GM06990 (cell line): Measurements from ENCODE around the gene PDILT.

Source experiments
- DNase-seq: peaks from one replicate; pipeline ENCODE4 v3.0.0-alpha.2; 2011; ENCODE audit not compliant: insufficient read length; ENCODE audit errors: extremely low read depth
- H3K27me3 ChIP-seq: replicated peaks from 2 replicates; pipeline ENCODE4 v1.6.0; 2011; ENCODE audit warnings: low read length; ENCODE audit not compliant: control insufficient read depth, insufficient read depth
- H3K36me3 ChIP-seq: 2 replicates; pipeline ENCODE4 v1.5.1; 2011; ENCODE audit warnings: low read length; ENCODE audit not compliant: control insufficient read depth, insufficient read depth
- H3K4me3 ChIP-seq: replicated peaks from 2 replicates; pipeline ENCODE4 v1.5.1; 2011; ENCODE audit warnings: low read depth, mild to moderate bottlenecking, control low read depth, low read length
- CTCF ChIP-seq: IDR thresholded peaks from 2 replicates; pipeline ENCODE4 v1.5.1; 2011; ENCODE audit warnings: low read length, control low read depth, mild to moderate bottlenecking, inconsistent platforms; ENCODE audit not compliant: insufficient read depth, poor library complexity, severe bottlenecking

Gene PDILT

GRCh38 chr16:20319406-20319805 is 85.1 kb downstream of the PDILT start:
- Histone ChIP-seq H3K36me3 (no peaks in the 10 kb centered on the region), H3K27me3 (no peaks in the 10 kb centered on the region), H3K4me3 (no peak overlapping the region)
- no peak for TF ChIP-seq CTCF
- DNase-seq = no peak

GRCh38 chr16:20318437-20318836 is 86.1 kb downstream of the PDILT start:
- no peak for TF ChIP-seq CTCF
- Histone ChIP-seq H3K4me3 (no peak overlapping the region), H3K27me3 (no peaks in the 10 kb centered on the region), H3K36me3 (no peaks in the 10 kb centered on the region)
- DNase-seq = no peak

GRCh38 chr16:20318006-20318405 is 86.5 kb downstream of the PDILT start:
- TF ChIP-seq CTCF = no peak
- Histone ChIP-seq H3K27me3 (no peaks in the 10 kb centered on the region), H3K36me3 (no peaks in the 10 kb centered on the region), H3K4me3 (no peak overlapping the region)
- no peak for DNase-seq

- H3K27me3 ChIP-seq = no peaks in the 10 kb centered on the region
- no peak for TF ChIP-seq CTCF
- no peak for DNase-seq
- H3K36me3 ChIP-seq = no peaks in the 10 kb centered on the region
- H3K4me3 ChIP-seq = no peak overlapping the region
Measured at GRCh38 chr16:20317117-20317516, 87.4 kb downstream of the PDILT start.

- TF ChIP-seq CTCF = no peak
Measured at GRCh38 chr16:20316715-20317114, 87.8 kb downstream of the PDILT start.

GRCh38 chr16:20315764-20316163 is 88.8 kb downstream of the PDILT start:
- no peak overlapping the region for H3K4me3 ChIP-seq
- H3K27me3 ChIP-seq = no peaks in the 10 kb centered on the region
- no peaks in the 10 kb centered on the region for H3K36me3 ChIP-seq
- TF ChIP-seq CTCF = no peak
- DNase-seq = no peak

More at GRCh38 chr16:20316715-20317114, 87.8 kb downstream of the PDILT start:
- Histone ChIP-seq H3K27me3 (no peaks in the 10 kb centered on the region), H3K36me3 (no peaks in the 10 kb centered on the region), H3K4me3 (no peak overlapping the region)
- DNase-seq = no peak
